Muscle of arm (tissue), 12 donors: ENCODE results near the gene MINDY4. TPM values are rescaled to one million over a fixed set of nuclear protein-coding genes. Genes with fewer than 3 reads are reported as not detected.
"Not testable (repeated sequence)": the region's sequence is repeated elsewhere in the genome, so short reads cannot be mapped to it uniquely, and the experiment has no call there.

ENCODE experiments used
- DNase-seq: peaks from one replicate; pipeline ENCODE4 v3.0.0-alpha.2; 2013
- polyA plus RNA-seq, 12 donors: library from polyadenylated mRNA; unstranded; fragments of 120-200 nt; gene quantifications; one replicate each; pipeline ENCODE4 v1.2.1, GENCODE V29; 2013; ENCODE audit not compliant: insufficient read length in 12 of 12

MINDY4 gene
- polyA plus RNA-seq, 12 donors: 3.8 to 20.0 (median 5.3) TPM; not detected in 1

DNA sequence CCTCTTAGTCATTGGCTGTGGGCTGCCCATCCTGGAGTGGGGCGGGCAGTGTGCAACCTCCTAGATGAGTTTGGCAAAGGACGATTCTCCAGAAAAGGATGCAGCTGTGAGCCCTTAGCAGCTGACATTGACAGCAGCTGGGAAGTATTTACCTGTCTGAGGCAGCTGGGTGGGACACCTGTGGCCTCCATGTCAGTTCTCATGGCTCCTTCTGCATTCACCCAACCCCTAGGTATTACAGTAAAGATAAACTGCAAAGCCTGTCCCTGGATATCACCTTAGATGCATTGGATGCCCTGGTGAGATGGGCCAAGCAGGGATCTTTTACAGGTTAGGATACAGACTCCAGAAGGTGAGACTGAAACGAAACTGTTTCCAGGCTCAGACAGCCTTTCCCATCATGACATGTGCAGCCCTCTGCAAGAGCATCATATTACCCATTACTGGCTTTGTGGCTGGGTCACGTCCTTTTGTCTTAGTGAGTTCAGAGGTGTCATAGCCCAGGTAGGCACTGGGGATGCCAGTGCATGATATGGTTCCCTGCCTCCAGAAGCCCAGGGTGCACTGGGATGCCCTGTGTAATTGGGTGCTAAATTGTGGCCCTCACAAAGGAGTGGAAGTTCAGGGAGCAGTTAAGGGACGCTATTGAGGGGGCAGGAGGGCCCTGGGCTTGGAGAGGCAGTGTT, 28.9 kb downstream of the MINDY4 start:
- no peak for DNase-seq

DNA sequence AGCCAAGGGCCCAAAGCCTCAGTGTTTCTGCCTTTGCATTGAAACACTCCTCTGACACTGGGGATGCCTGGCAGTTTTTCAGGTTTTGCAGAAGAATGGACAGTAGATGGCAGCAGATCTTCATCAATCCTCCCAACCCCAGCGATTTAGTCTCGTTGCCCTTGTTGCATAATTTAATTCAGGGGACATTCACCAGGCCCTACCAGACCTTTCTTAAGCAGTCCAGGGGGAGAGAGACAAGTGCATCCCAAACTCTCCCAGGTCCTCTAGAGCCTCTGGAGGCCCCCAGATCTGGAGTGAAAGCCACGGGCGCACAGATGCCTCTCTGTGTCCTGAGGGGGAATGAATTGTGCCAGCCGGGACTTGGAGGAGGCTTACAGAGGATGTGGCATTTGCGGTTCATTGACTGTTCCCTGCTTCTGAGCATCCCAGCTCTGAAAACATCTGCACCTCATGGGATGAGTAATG, 29.6 kb downstream of the MINDY4 start:
- DNase-seq: peak; percentile 89

DNA sequence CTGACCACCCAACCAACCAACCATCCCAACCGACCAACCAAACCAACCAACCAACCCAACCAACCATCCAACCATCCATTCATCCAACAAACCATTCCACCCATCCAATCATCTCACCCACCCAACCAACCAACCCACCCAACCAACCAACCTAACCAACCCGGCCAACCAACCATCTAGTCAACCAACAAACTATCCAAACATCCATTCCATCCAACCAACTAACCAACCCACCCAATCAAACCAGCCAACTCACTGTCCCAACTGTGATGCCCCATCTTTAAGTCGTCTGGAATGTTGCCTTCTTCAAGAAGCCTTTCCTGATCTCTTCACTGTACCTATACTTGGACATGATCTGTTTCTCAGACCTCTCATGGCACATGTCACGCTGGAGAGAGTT, 31.6 kb downstream of the MINDY4 start:
- DNase-seq: no peak

- DNase-seq: no peak
Observed at GRCh38 chr7:30804078-30804661, 33.0 kb downstream of the MINDY4 start.

DNA sequence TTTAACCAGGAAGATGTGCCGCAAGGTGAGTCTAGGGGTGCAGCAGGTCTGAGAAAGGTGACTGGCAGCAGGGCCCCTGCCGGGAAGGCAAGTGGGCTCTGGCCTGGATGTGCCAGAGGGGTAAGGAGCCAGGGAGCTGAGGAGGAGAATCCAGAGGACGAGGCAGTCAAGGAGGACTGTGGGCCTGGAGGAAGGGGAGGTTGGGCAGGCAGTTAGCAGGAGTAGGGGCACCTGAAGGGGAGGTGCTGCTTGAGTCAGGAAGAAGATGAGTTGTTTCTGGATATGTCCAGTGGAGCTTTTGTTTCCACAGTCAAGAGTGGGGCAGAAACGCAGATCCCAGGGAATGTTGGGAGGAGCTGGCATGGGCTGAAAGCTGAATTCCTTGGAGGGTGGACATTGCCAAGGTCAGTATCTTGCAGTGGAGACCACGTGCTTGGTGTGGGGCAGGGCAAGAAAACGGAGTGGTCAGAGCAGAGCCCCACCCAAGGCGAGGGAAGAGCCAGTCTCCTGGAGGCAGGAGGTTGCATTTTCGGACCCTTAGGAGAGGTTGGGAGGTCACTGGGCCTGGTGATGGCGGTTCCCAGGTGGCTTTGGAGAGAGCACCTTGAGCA, 34.0 kb downstream of the MINDY4 start:
- DNase-seq: no peak

DNA sequence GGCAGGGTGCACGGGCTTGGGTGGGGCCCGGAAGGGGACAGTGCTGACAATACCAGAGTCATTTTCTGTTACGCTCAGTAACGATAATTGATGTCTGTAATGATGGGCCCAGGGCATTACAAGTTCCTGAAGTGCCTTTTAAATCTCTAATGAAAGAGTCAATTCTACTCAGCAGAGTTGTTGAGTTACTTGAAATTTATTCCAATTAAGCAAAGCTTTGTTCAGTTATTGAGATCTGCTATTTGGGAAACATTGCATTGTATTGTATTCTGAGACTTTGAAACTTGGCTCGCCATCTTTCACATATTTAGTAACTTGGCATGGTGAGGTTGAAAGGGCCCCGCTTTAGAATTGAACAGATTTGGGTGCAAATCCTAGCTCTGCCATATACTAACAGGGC, 34.7 kb downstream of the MINDY4 start:
- no peak for DNase-seq

GRCh38 chr7:30807477-30807876, 36.3 kb downstream of the MINDY4 start:
- DNase-seq: not testable (repeated sequence)

DNA sequence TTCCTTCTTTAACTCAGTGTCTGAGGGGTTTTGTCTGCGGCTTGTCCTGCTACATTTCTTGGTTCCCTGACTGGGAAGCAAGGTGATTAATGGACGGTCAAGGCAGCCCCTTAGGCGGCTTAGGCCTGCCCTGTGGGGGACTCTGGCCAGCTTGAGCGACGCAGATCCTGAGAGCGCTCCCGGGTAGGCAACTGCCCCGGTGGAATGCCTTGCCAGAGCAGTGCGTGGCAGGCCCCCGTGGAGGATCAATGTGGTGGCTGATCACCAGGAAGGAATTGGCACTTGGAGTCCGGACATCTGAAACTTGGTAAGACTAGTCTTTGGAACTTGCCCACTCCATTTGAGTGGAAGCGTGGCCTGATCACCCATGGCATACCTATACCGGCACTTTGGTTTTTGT, 36.7 kb downstream of the MINDY4 start:
- DNase-seq: not testable (repeated sequence)

DNA sequence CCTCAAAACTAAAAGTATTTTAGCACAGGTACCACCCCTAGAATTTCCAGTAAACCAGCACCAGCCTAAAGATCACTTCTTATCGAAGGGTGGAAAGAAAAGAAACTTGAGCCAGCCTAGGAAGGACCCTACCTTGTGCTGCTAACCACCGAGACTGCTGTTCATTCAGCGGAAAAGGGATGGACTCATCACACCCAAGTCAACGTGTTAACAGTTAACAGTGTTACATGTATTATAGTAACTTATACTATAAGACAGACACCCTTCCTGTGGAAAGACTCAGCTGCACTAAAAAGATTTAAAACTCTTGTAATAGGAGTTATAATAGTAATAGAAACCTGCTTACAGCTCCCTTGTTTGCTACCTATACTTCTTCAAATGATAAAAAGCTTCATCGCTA, 39.8 kb downstream of the MINDY4 start:
- no peak for DNase-seq

DNA sequence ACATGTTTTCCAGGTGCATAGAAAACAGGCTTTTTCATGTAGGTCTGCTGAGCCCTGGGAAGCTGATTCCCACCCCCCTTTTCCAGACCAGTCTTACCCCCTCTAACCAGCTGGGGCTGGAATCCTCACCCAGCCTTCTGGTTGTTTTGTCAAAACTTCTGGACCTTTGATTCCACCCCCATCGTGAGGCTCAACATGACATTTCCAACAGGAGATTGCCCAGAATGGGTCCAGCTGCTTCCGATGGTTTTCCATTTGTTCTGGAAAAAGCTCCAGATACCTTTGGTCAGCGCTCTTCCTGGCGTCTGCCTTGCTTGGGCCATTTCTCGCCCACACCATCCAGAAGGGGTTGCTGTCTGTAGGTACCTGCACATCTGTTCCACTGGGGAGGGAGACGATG, 41.5 kb downstream of the MINDY4 start:
- DNase-seq: no peak

DNA sequence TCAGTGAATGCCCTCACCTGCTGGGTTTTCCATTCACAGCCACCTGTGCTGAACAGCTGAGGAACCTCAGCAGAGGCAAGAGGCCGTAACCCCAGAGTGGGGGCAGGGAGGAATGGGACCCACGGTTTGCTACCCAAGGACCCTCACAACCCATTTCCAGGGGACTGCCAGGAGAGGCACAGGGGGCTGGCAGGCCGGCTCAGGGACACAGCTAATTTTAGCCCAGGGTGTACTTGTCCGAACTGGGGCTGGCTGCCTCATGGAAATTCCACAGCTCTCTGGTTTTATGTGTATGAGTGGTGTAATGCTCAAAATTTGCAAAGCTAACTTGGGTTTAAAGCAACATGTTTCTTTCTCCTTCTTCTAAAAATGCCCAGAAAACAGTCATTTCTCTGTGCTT, 42.2 kb downstream of the MINDY4 start:
- no peak for DNase-seq

DNA sequence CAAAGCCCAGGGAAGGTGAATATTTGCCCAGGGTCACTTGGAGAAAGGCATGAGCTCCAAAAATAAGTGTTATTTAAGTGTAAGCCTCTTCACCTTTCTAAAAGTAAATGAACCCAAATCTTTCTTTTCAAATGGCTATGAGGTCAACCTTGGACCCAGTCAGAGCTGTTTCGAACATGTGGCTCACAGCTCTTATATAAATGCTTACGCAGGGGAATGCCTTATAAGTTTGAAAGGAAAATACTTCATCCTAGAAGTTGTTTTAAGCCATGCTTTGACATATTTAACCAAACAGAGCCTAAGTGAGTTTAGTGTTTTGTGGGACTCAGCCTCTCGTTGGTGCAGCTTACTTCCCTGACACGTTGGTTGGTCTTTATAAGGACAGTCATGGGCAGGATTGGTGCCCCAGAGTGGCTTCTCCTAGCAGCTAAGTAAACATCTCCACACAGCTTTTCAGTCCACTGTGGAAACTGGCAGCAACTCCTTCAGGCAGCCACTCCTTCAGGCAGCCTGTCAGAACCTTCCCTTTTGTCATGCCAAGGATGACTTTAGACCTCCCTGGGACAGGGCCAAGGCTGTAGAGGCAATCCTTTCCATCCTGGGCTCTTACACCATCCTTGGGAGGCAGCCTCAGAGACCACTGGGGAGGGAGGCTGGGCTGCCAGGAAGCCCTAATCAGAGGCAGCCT, 43.6 kb downstream of the MINDY4 start:
- no peak for DNase-seq

DNA sequence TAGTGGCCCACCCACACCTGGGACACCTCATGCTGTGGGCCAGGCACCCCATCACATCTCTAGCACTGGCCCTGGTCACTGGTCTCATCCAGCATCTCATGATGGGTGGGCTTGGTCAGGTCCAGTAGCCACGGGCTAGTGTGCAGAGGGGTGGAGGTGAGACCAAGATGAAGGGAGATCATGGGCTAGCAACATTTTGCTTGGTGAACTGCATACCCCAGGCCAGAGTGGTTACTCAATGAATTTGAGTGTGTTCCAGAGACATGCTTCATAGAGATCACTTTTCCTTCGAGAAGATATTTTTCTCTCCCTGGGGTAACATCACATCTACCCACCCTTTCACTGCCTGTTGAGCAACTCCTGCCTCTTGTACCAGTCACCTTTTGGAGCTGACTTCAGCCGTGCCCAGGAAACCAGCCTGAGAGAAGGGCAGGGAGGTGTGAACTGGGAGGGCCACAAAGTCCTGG, 44.2 kb downstream of the MINDY4 start:
- DNase-seq: no peak

GRCh38 chr7:30815951-30816644, 44.9 kb downstream of the MINDY4 start:
- DNase-seq: peak; percentile 73

DNA sequence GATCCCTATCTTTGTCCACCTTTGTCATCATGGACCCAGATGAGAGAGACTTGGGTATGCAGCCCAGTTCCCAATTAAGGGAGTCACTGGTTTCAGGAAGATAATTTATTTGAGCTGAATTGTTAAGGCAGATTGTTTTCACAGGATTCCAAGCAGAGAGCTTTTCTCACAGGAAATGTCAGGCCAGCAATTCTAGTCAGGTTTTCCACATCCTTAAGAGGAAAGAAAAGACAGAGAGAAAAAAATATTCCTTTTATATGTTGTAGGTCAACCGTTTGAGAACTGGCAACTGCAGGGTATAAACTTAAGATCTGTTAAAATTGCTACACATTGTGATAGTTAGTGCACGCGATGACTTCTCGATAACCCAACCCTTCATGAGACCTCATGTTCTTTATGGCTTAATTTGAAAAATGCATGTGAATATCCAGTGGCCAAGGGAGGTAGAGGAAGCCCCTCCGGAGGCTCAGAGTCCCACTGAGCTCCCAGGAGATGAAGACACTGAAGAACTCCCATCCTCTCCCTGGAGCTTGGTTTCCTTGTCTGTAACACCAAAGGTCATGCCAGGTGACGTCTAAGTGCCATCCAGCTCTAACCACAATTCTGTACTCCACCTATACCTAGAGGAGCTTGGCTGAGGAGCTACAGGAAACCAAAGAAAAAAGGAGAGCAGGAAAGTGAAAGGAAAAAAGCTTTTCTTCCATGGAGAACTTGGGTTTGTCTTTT, 45.6 kb downstream of the MINDY4 start:
- DNase-seq: peak; percentile 73

- no peak for DNase-seq
Observed at GRCh38 chr7:30817371-30817767, 46.2 kb downstream of the MINDY4 start.

GRCh38 chr7:30824821-30825720, 53.9 kb downstream of the MINDY4 start:
- DNase-seq: no peak

DNA sequence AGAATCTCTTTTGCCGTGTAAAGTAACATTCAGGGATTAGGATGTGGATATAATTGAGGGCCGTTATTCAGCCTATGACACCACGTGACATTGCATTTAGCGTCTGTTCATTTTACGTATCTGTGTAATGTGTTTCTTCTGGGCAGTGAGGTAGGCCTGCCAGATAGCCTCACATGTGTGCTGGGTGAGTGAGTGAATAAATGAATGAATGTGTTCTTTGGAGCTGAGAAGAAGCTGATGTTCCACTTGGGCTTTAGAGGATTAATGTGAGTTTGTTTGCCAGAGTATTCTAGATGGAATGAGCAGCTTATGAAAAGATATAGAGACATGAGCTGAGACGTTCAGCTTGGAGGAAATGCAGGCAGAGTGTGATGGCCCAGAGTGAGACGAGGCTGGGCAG, 55.0 kb downstream of the MINDY4 start:
- no peak for DNase-seq

- DNase-seq: no peak
Observed at GRCh38 chr7:30828591-30828990, 57.4 kb downstream of the MINDY4 start.

DNA sequence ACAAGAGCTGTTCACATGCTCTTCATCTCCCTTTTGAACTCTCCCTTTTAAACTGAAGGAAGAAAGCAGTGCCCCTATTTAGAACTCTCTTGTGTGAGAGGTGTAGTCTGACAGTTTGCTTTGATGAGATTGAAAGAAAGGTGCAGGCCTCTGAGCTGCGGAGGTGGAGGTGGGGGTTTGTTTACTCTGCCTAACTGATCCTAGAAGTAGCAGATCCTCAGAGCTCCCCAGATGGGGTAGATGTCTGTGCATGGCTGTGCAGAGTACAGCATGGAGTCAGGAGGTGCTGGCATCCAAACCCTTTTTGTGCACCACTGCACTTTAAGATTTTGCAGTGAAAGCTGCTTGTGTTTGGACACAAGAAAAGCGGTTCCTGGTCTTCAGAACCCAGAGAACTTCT, 58.3 kb downstream of the MINDY4 start:
- DNase-seq: no peak
